Neuronal stem cell (in vitro differentiated cells): ENCODE measurements around the gene PLXNA4.

Experiments
- DNase-seq: peaks from one replicate; pipeline ENCODE4 v3.0.0-alpha.2; 2013; ENCODE audit warnings: low spot score
- H2AFZ ChIP-seq: one replicate; pipeline ENCODE4 v1.6.1; 2013; ENCODE audit warnings: mild to moderate bottlenecking, low read length, inconsistent platforms
- H2AK5ac ChIP-seq: 2 replicates; pipeline ENCODE4 v1.6.1; 2013; ENCODE audit warnings: low read depth, mild to moderate bottlenecking, inconsistent platforms, low read length, moderate library complexity, mixed read lengths
- H2BK120ac ChIP-seq: 2 replicates; pipeline ENCODE4 v1.6.1; 2013; ENCODE audit warnings: low read depth, mild to moderate bottlenecking, inconsistent platforms, low read length, moderate library complexity, mixed read lengths
- H2BK12ac ChIP-seq: one replicate; pipeline ENCODE4 v1.6.1; 2013; ENCODE audit warnings: low read length, inconsistent platforms
- H2BK15ac ChIP-seq: 2 replicates; pipeline ENCODE4 v1.6.1; 2013; ENCODE audit warnings: mild to moderate bottlenecking, low read length, inconsistent platforms, mixed read lengths
- H2BK5ac ChIP-seq: one replicate; pipeline ENCODE4 v1.6.1; 2013; ENCODE audit warnings: inconsistent platforms, mild to moderate bottlenecking, low read length, moderate library complexity
- H3K14ac ChIP-seq: one replicate; pipeline ENCODE4 v1.6.1; 2013; ENCODE audit warnings: low read length, inconsistent platforms
- H3K18ac ChIP-seq: 2 replicates; pipeline ENCODE4 v1.6.1; 2013; ENCODE audit warnings: low read length, inconsistent platforms
- H3K23ac ChIP-seq: 2 replicates; pipeline ENCODE4 v1.6.1; 2013; ENCODE audit warnings: low read depth, mild to moderate bottlenecking, mixed read lengths, low read length, inconsistent platforms; ENCODE audit not compliant: poor library complexity
- H3K27ac ChIP-seq: replicated peaks from 3 replicates; pipeline ENCODE4 v1.5.1; 2013; ENCODE audit warnings: low read length, inconsistent platforms
- H3K27me3 ChIP-seq, 3 experiments: 2 replicates each; pipeline ENCODE4 v1.6.1; 2013; ENCODE audit warnings: low read length in 3 of 3, mild to moderate bottlenecking in 2 of 3, inconsistent platforms in 1 of 3, low read depth in 1 of 3, mixed read lengths in 1 of 3, moderate library complexity in 1 of 3; ENCODE audit not compliant: control insufficient read depth in 3 of 3, insufficient read depth in 3 of 3
- H3K36me3 ChIP-seq, 2 donors: replicated peaks in 1 of 2; 2 replicates each; pipeline ENCODE4 v1.6.1; 2013; ENCODE audit warnings: low read length in 2 of 2; ENCODE audit not compliant: control insufficient read depth in 2 of 2, insufficient read depth in 2 of 2
- H3K4ac ChIP-seq: 2 replicates; pipeline ENCODE4 v1.6.1; 2013; ENCODE audit warnings: inconsistent platforms, mild to moderate bottlenecking, low read length, moderate library complexity
- H3K4me1 ChIP-seq, 2 donors: 1 replicate in 1 of 2; 2 replicates in 1 of 2; pipeline ENCODE4 v1.6.1; 2013; ENCODE audit warnings: low read length in 2 of 2, low read depth in 1 of 2; ENCODE audit not compliant: control insufficient read depth in 2 of 2, insufficient read depth in 1 of 2
- H3K4me2 ChIP-seq: one replicate; pipeline ENCODE4 v1.6.1; 2013; ENCODE audit warnings: mild to moderate bottlenecking, low read length, inconsistent platforms; ENCODE audit not compliant: insufficient read depth, poor library complexity, severe bottlenecking
- H3K4me3 ChIP-seq, 2 donors: 2 replicates each; pipeline ENCODE4 v1.5.1; 2013; ENCODE audit warnings: low read length in 2 of 2, mild to moderate bottlenecking in 2 of 2, inconsistent platforms in 1 of 2, moderate library complexity in 1 of 2
- H3K79me1 ChIP-seq: one replicate; pipeline ENCODE4 v1.6.1; 2013; ENCODE audit warnings: low read depth, mild to moderate bottlenecking, inconsistent platforms, low read length, moderate library complexity
- H3K9ac ChIP-seq: one replicate; pipeline ENCODE4 v1.6.1; 2013; ENCODE audit warnings: mild to moderate bottlenecking, low read depth, low read length, inconsistent platforms; ENCODE audit not compliant: poor library complexity
- H3K9me3 ChIP-seq, 2 donors: replicated peaks in 1 of 2; 2 replicates each; pipeline versions ENCODE3 to v1.6.1; 2013; ENCODE audit warnings: low read length in 2 of 2, mild to moderate bottlenecking in 2 of 2, inconsistent platforms in 1 of 2, low read depth in 1 of 2, mixed read lengths in 1 of 2, moderate library complexity in 1 of 2; ENCODE audit not compliant: control insufficient read depth in 2 of 2, insufficient read depth in 1 of 2
- H4K8ac ChIP-seq: one replicate; pipeline ENCODE4 v1.6.1; 2013; ENCODE audit warnings: low read depth, mild to moderate bottlenecking, inconsistent platforms, low read length, moderate library complexity
- H4K91ac ChIP-seq: one replicate; pipeline ENCODE4 v1.6.1; 2013; ENCODE audit warnings: low read length, low read depth, mild to moderate bottlenecking, inconsistent platforms; ENCODE audit not compliant: poor library complexity
- WGBS, 2 donors: extraction: QIAGEN DNeasy Blood & Tissue Kit; methylation state at CpG; one replicate each; pipeline ENCODE4 v1.1.7; 2013; ENCODE audit warnings: missing lambda C conversion rate in 2 of 2, mixed read lengths in 1 of 2; ENCODE audit not compliant: insufficient read length in 2 of 2, insufficient replicate concordance in 1 of 2; ENCODE audit errors: extremely low coverage in 2 of 2; 5-methylcytosine and 5-hydroxymethylcytosine counted together

PLXNA4 gene

GRCh38 chr7:132581431-132581830 lies 5.2 kb upstream of the PLXNA4 start:
- no peak overlapping the region for H2BK12ac ChIP-seq
- H3K9me3 ChIP-seq: no peaks in the 10 kb centered on the region
- no peaks in the 10 kb centered on the region for H3K79me1 ChIP-seq
- H3K4me2 ChIP-seq: no peak overlapping the region
- DNase-seq: no peak
- no peak overlapping the region for H4K91ac ChIP-seq
- H3K4ac ChIP-seq: no peak overlapping the region
- H3K9ac ChIP-seq: no peak overlapping the region
- no peak overlapping the region for H2AK5ac ChIP-seq
- H3K18ac ChIP-seq: peak overlapping the region; percentile 23
- no peak overlapping the region for H3K27ac ChIP-seq
- peak overlapping the region in 1 of 2 donors; percentile 23 for H3K4me3 ChIP-seq
- no peak overlapping the region for H2BK15ac ChIP-seq
- H3K36me3 ChIP-seq: no peaks in the 10 kb centered on the region
- H3K4me1 ChIP-seq: peaks cover 0 to 2% of the 10 kb centered on the region in 2 donors
- no peak overlapping the region for H2BK5ac ChIP-seq
- WGBS, 2 donors: no CpG with 5 or more reads among the region's 4 CpGs
- H3K27me3 ChIP-seq: peaks cover 0 to 23% (median 19%) of the 10 kb centered on the region in 3 experiments
- no peak overlapping the region for H3K14ac ChIP-seq
- no peak overlapping the region for H3K23ac ChIP-seq
- no peak overlapping the region for H4K8ac ChIP-seq
- H2AFZ ChIP-seq: no peak overlapping the region
- H2BK120ac ChIP-seq: no peak overlapping the region

- peak; percentile 81 for DNase-seq
- H3K23ac ChIP-seq: no peak overlapping the region
- no CpG with 5 or more reads among the region's 4 CpGs for WGBS, 2 donors
Measured at GRCh38 chr7:132580717-132581285, 4.5 kb upstream of the PLXNA4 start.

GRCh38 chr7:132580277-132580676 lies 4.0 kb upstream of the PLXNA4 start:
- Histone ChIP-seq H3K14ac (no peak overlapping the region), H3K27ac (no peak overlapping the region), H4K91ac (no peak overlapping the region), H2AFZ (no peak overlapping the region), H3K36me3 (no peaks in the 10 kb centered on the region), H3K4me3 (no peak overlapping the region), H3K4me2 (no peak overlapping the region), H3K18ac (no peak overlapping the region), H3K4ac (no peak overlapping the region), H3K4me1 (peaks cover 5 to 8% of the 10 kb centered on the region in 2 donors), H2AK5ac (no peak overlapping the region), H3K23ac (no peak overlapping the region), H4K8ac (no peak overlapping the region), H2BK15ac (no peak overlapping the region), H2BK120ac (no peak overlapping the region), H3K27me3 (peaks cover 7 to 35% (median 30%) of the 10 kb centered on the region in 3 experiments), H3K79me1 (no peaks in the 10 kb centered on the region), H2BK12ac (no peak overlapping the region), H2BK5ac (no peak overlapping the region), H3K9me3 (no peaks in the 10 kb centered on the region), H3K9ac (no peak overlapping the region)
- DNase-seq: no peak
- WGBS, 2 donors: no CpG with 5 or more reads among the region's 1 CpG

More at GRCh38 chr7:132580717-132581285, 4.5 kb upstream of the PLXNA4 start:
- no peak overlapping the region for H3K4me3 ChIP-seq
- no peaks in the 10 kb centered on the region for H3K36me3 ChIP-seq
- H3K4ac ChIP-seq: no peak overlapping the region
- no peak overlapping the region for H2BK15ac ChIP-seq
- peaks cover 4% of the 10 kb centered on the region in 2 donors for H3K4me1 ChIP-seq
- no peak overlapping the region for H4K8ac ChIP-seq
- no peak overlapping the region for H2BK12ac ChIP-seq
- no peak overlapping the region for H3K14ac ChIP-seq
- H3K27ac ChIP-seq: no peak overlapping the region
- H3K27me3 ChIP-seq: peaks cover 6 to 29% (median 25%) of the 10 kb centered on the region in 3 experiments
- H3K9ac ChIP-seq: no peak overlapping the region
- no peak overlapping the region for H3K18ac ChIP-seq
- H3K9me3 ChIP-seq: no peaks in the 10 kb centered on the region
- H2BK5ac ChIP-seq: no peak overlapping the region
- H3K4me2 ChIP-seq: no peak overlapping the region
- no peak overlapping the region for H2AFZ ChIP-seq
- H2AK5ac ChIP-seq: no peak overlapping the region
- H3K79me1 ChIP-seq: no peaks in the 10 kb centered on the region
- H2BK120ac ChIP-seq: no peak overlapping the region
- H4K91ac ChIP-seq: no peak overlapping the region

- no peaks in the 10 kb centered on the region for H3K79me1 ChIP-seq
- H2BK15ac ChIP-seq: no peak overlapping the region
- H2BK5ac ChIP-seq: no peak overlapping the region
- H2AFZ ChIP-seq: no peak overlapping the region
- no peak overlapping the region for H3K27ac ChIP-seq
- H4K91ac ChIP-seq: no peak overlapping the region
- no peak overlapping the region for H2BK120ac ChIP-seq
- H3K23ac ChIP-seq: no peak overlapping the region
- H3K14ac ChIP-seq: no peak overlapping the region
- H4K8ac ChIP-seq: no peak overlapping the region
- H2BK12ac ChIP-seq: no peak overlapping the region
- H3K4me2 ChIP-seq: no peak overlapping the region
- no peak overlapping the region for H2AK5ac ChIP-seq
- no peak overlapping the region for H3K4me3 ChIP-seq
- H3K36me3 ChIP-seq: no peaks in the 10 kb centered on the region
- H3K18ac ChIP-seq: no peak overlapping the region
- H3K9ac ChIP-seq: no peak overlapping the region
- no peak for DNase-seq
- H3K27me3 ChIP-seq: peaks cover 7 to 44% (median 39%) of the 10 kb centered on the region in 3 experiments
- no peaks in the 10 kb centered on the region for H3K9me3 ChIP-seq
- peaks cover 8 to 9% of the 10 kb centered on the region in 2 donors for H3K4me1 ChIP-seq
- no CpG with 5 or more reads among the region's 10 CpGs for WGBS, 2 donors
- no peak overlapping the region for H3K4ac ChIP-seq
Measured at GRCh38 chr7:132579260-132579899, 3.1 kb upstream of the PLXNA4 start.
